Heart right ventricle (tissue), 16 donors: ENCODE data around the gene PPP2R2B. TPM values are rescaled to one million over a fixed set of nuclear protein-coding genes. Genes with fewer than 3 reads are reported as not detected.

Experiments used
- ATAC-seq, 8 donors: fragments of 200-7000 bp; cut with Tn5 transposase; one replicate each; pipeline ENCODE4 v1.9.1; 2020; ENCODE audit warnings: mild to moderate bottlenecking in 8 of 8, moderate library complexity in 8 of 8, moderate number of reproducible peaks in 1 of 8
- DNase-seq, 2 donors: peaks; one replicate each; pipeline ENCODE4 v3.0.0-alpha.2; 2020
- H3K27ac ChIP-seq, 10 donors: fragments of 200-600 bp; sonication (generic) in 2 of 10; one replicate each; pipeline versions ENCODE4 v1.5.0 to v1.8.0; 2020 to 2022; ENCODE audit warnings: mild to moderate bottlenecking in 3 of 10
- H3K27me3 ChIP-seq, 7 donors: fragments of 200-600 bp; one replicate each; pipeline ENCODE4 v1.8.0; 2021 to 2022; ENCODE audit warnings: mild to moderate bottlenecking in 2 of 7
- H3K36me3 ChIP-seq, 9 donors: fragments of 200-600 bp; sonication (generic) in 1 of 9; one replicate each; pipeline versions ENCODE4 v1.5.0 to v1.8.0; 2020 to 2022; ENCODE audit warnings: mild to moderate bottlenecking in 2 of 9
- H3K4me1 ChIP-seq, 9 donors: fragments of 200-600 bp; sonication (generic) in 1 of 9; one replicate each; pipeline versions ENCODE4 v1.5.0 to v1.8.0; 2020 to 2022; ENCODE audit warnings: mild to moderate bottlenecking in 4 of 9
- H3K4me3 ChIP-seq, 10 donors: fragments of 200-600 bp; sonication (generic) in 2 of 10; one replicate each; pipeline versions ENCODE4 v1.5.0 to v1.8.0; 2020 to 2022; ENCODE audit warnings: mild to moderate bottlenecking in 7 of 10, moderate library complexity in 2 of 10
- H3K9me3 ChIP-seq, 11 donors: fragments of 200-600 bp in 10 of 11; sonication (generic) in 2 of 11; one replicate each; pipeline versions ENCODE4 v1.5.0 to v1.8.0; 2013 to 2022; ENCODE audit warnings: mild to moderate bottlenecking in 2 of 11, control low read depth in 1 of 11, moderate library complexity in 1 of 11
- WGBS, 2 donors: extraction: QIAGEN DNeasy Blood & Tissue Kit; methylation state at CpG; one replicate each; pipeline ENCODE4 v1.1.7; 2013; ENCODE audit warnings: inconsistent platforms in 1 of 2; 5-methylcytosine and 5-hydroxymethylcytosine counted together
- intact Hi-C, 10 donors: fragments of 100-400 bp; cut with DNase I; formaldehyde crosslinking; loops; one replicate each; pipeline versions ENCODE4 v1.11.1 to v1.14.2; 2022
- polyA plus RNA-seq, 2 donors: library from polyadenylated mRNA; stranded (reverse); fragments of 200-250 nt; gene quantifications; one replicate each; pipeline ENCODE4 v1.2.3, GENCODE V29; 2013
- total RNA-seq, 10 donors: library from RNA; stranded (reverse); fragmentation: NEBNext Ultra II Directional in 3 of 10; extraction: Animal tissue kit (Norgen Biotek cat#: 25700) in 3 of 10; gene quantifications; one replicate each; pipeline versions ENCODE4 v1.2.1 to v1.2.4, GENCODE V29; 2021 to 2023
- TF ChIP-seq, protein P1 (sequence below), 9 donors: fragments of 200-600 bp; sonication (generic) in 2 of 9; IDR thresholded peaks; one replicate each; pipeline versions ENCODE4 v1.5.0 to v1.8.0; 2021 to 2022; ENCODE audit warnings: antibody characterized with exemption in 9 of 9, mild to moderate bottlenecking in 5 of 9, moderate library complexity in 1 of 9
- donor health status: Arrhythmogenic right ventricular cardiomyopathy.
- donor health status: ischemic (EF 13 %, LVEDD 7.1; RV severe dilation, severe dysfunction).
- donor health status: healthy with polysubstance abuse.
- donor health status: DM: no; HTN: yes; CAD: no.
- donor health status: DM: no; HTN: no; CAD: no.
- donor health status: ischemic (EF 25% LVEDD 6.9; RV normal size, moderate dysfunction).
- donor health status: ischemic (EF 25% LVEDD 5.7; RV mildly dilated, moderate dysfunction).
- donor health status: healthy.
- donor health status: DM: yes; HTN: yes; CAD: no.
- donor health status: Ischemic cardiomyopathy.
- donor health status: ischemic (EF 35%, LVEDD 5.7; RV mildly dilated, moderate dysfunction).
- donor health status: nonischemic (EF 11% LVEDD 7.7; RV severe dilation, severe dysfunction).
- donor health status: DM: yes; HTN: yes; CAD: no.
- donor health status: PGD.
- donor health status: ischemic (EF 29% LVEDD 5.4; RV normal size, mild dysfunction).
- donor health status: nonischemic (EF 23%, LVEDD 6.1; RV moderate dilation, normal function).

The PPP2R2B gene
- total and polyA plus RNA-seq, 12 donors, result 0.05 to 1.8 (median 0.57) TPM; not detected in 2

GRCh38 chr5:146909255-146910068, 30.9 kb upstream of the PPP2R2B start:
- ATAC-seq, result no peak
- Histone ChIP-seq H3K36me3 (no peaks in the 10 kb centered on the region), H3K27me3 (peaks cover 0 to 5% (median 0%) of the 10 kb centered on the region in 7 donors), H3K9me3 (no peaks in the 10 kb centered on the region), H3K27ac (no peak overlapping the region), H3K4me3 (no peak overlapping the region), H3K4me1 (no peaks in the 10 kb centered on the region)
- intact Hi-C loops, result no loop called here
- 39 to 40% methylated on average over 1 of the region's 1 CpG for WGBS, 2 donors
- no peak for DNase-seq
- TF ChIP-seq, protein P1, sequence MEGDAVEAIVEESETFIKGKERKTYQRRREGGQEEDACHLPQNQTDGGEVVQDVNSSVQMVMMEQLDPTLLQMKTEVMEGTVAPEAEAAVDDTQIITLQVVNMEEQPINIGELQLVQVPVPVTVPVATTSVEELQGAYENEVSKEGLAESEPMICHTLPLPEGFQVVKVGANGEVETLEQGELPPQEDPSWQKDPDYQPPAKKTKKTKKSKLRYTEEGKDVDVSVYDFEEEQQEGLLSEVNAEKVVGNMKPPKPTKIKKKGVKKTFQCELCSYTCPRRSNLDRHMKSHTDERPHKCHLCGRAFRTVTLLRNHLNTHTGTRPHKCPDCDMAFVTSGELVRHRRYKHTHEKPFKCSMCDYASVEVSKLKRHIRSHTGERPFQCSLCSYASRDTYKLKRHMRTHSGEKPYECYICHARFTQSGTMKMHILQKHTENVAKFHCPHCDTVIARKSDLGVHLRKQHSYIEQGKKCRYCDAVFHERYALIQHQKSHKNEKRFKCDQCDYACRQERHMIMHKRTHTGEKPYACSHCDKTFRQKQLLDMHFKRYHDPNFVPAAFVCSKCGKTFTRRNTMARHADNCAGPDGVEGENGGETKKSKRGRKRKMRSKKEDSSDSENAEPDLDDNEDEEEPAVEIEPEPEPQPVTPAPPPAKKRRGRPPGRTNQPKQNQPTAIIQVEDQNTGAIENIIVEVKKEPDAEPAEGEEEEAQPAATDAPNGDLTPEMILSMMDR (IDR thresholded peaks at IDR 0.05), result no peak

DNA sequence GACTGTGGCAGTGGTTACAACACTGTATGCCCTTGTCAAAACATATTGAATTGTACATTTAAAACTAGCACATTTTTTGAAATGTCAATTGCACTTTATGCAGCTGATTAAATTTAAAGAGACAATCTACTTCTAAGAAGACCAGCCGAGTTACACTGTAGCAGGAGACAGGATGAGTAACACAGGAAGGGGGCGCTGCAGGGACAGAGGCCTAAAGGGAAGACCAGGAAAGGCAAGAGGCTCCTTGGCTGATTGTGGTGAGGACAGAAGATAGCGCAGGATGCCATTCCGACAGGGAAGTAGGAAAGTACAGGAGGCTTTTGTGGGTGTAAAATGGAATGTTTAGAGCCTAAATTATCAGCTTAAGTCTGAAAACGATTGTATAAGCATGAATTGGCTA, 28.2 kb upstream of the PPP2R2B start:
- H3K4me3 ChIP-seq, result no peak overlapping the region
- no peaks in the 10 kb centered on the region for H3K4me1 ChIP-seq
- peaks cover 0 to 5% (median 0%) of the 10 kb centered on the region in 7 donors for H3K27me3 ChIP-seq
- 53 to 61% methylated on average over 5 of the region's 5 CpGs for WGBS, 2 donors
- no peaks in the 10 kb centered on the region for H3K9me3 ChIP-seq
- intact Hi-C loops, result no loop called here
- ATAC-seq (no peak), DNase-seq (no peak)
- H3K36me3 ChIP-seq, result no peaks in the 10 kb centered on the region
- no peak overlapping the region for H3K27ac ChIP-seq
- TF ChIP-seq, protein P1 (IDR thresholded peaks at IDR 0.05), result no peak

- intact Hi-C loops, result no loop called here
- WGBS, 2 donors, result 93% methylated on average over 1 of the region's 1 CpG
- ATAC-seq (no peak), DNase-seq (no peak)
- H3K27me3 ChIP-seq, result no peaks in the 10 kb centered on the region
- H3K4me3 ChIP-seq, result no peak overlapping the region
- H3K36me3 ChIP-seq, result no peaks in the 10 kb centered on the region
- H3K9me3 ChIP-seq, result peaks cover 0 to 4% (median 0%) of the 10 kb centered on the region in 11 donors
- no peak overlapping the region for H3K27ac ChIP-seq
- H3K4me1 ChIP-seq, result no peaks in the 10 kb centered on the region
- TF ChIP-seq, protein P1 (IDR thresholded peaks at IDR 0.05), result no peak
Observed at GRCh38 chr5:146904890-146905289, 26.3 kb upstream of the PPP2R2B start.

DNA sequence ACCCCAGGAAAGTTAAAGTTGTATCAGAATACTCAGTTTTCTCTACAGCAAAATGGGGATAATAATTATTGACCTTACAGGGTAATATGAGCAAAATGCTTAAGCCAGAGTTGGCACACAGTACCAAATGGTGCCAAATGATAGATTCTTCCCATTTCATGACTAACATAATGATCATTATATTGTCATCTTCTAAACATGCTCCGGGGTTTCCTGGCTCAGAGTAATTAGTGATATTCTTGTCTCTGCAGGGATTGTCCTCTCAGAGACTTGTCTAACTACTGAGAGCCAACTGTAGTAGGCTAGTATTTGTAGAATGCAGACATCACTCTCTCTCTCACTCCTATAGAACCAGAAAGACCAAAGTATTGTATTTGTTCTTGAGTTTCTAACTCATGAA, 25.2 kb upstream of the PPP2R2B start:
- intact Hi-C loops, result no loop called here
- H3K27me3 ChIP-seq, result no peaks in the 10 kb centered on the region
- DNase-seq (no peak), ATAC-seq (no peak)
- H3K9me3 ChIP-seq, result peaks cover 0 to 5% (median 0%) of the 10 kb centered on the region in 11 donors
- H3K36me3 ChIP-seq, result no peaks in the 10 kb centered on the region
- no peak overlapping the region for H3K27ac ChIP-seq
- TF ChIP-seq, protein P1 (IDR thresholded peaks at IDR 0.05), result no peak
- no peak overlapping the region for H3K4me3 ChIP-seq
- WGBS, 2 donors, result 75 to 82% methylated on average over 1 of the region's 1 CpG
- H3K4me1 ChIP-seq, result no peaks in the 10 kb centered on the region
